Activated CD4-positive, CD25-positive, alpha-beta regulatory T cell treated with anti-CD3 and anti-CD28 coated beads, Interleukin-2, amount 50 U/mL, for 16 hours (primary cell): ENCODE data around the gene AP5Z1.
"Not testable (repeated sequence)": the region's sequence is repeated elsewhere in the genome, so short reads cannot be mapped to it uniquely, and the experiment has no call there.

Experiments used
- DNase-seq: peaks from one replicate; pipeline ENCODE4 v3.0.0-alpha.2; 2020; ENCODE audit warnings: low read depth, low spot score

AP5Z1 gene

DNA sequence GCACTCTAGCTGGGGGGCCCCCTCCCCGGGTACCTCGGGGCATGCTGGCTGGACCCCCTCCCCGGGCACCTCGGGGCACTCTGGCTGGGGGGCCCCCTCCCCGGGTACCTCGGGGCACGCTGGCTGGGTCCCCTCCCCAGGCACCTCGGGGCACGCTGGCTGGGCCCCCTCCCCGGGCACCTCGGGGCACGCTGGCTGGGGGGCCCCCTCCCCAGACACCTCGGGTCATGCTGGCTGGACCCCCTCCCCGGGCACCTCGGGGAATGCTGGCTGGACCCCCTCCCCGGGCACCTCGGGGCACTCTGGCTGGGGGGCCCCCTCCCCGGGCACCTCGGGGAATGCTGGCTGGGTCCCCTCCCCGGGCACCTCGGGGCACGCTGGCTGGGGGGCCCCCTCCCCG, 27.2 kb downstream of the AP5Z1 start:
- DNase-seq, result not testable (repeated sequence)

DNA sequence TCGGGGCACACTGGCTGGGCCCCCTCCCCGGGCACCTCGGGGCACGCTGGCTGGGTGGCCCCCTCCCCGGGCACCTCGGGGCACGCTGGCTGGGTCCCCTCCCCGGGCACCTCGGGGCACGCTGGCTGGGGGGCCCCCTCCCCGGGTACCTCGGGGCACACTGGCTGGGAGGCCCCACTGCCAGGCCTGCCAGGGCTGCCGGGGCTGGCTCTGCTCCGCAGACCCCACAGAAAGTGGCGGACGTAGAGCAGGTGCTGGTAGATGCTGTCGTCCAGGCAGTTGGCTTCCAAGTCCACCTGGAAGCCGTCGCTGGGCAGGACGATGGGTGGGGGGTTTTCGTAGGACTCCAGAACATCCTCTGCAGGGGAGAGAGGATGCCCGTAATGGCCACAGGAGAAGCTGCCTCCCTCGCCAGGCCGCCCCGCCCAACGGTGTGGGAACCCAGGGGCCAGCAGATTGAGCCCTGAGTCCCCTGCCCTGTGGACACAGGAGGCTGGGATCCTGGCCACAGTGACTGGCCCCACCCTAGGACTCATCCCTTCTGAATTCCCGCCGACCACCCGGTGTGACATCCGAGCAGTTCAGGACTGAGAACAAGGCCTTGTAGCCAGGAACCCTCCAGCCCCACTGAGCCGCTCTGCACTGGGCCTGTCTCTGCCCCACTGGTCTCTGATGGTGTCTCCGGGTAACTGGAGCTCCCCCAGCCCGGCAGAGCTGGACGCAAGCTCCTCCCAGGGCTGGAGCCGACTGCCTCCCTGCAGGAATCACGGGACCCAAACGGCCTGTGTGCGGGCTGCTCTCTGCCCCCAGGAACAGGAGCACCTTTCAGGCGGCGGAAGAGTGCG, 28.2 kb downstream of the AP5Z1 start:
- DNase-seq, result no peak

DNA sequence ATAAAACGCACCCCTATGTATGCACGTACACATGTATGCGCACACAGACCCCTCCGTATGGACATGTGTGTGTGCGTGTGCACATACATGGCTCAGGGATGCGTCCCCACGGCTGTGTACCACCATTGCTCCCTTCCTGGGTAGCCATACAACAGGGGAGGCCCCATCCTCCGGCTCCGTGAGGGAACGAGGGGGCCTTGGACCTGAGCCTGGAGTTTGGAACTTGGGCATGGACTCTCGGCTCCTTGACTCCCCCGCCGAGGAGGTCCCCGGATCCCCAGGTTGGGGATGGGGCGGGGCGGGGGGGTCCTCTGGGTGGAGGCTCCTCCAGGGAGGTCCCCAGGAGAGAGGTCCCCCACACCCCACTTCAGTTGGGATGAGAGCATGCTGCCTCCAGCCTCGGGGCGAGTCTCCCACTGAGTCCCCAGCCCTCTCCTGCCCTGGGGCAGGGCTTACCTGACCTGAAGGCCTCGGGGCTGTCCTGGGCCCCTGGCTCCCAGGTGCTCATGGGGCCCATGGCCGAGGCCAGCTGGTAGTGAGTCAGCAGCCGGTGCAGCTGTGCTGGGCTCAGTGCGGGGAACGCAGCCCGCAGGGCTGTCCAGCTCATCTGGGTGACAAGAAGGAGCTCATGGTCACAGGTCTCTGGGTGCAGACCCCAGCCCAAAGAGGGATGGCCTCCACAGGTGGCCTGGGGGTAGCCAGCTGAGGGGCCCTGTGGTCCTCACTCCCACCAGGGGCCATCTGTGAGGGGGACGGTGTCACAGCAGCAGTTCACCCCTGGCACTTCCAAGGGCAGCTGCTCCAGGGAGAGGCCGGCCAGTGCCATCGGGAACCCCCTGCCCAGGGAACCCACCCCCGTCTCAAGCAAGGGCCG, 29.9 kb downstream of the AP5Z1 start:
- DNase-seq, result no peak

DNA sequence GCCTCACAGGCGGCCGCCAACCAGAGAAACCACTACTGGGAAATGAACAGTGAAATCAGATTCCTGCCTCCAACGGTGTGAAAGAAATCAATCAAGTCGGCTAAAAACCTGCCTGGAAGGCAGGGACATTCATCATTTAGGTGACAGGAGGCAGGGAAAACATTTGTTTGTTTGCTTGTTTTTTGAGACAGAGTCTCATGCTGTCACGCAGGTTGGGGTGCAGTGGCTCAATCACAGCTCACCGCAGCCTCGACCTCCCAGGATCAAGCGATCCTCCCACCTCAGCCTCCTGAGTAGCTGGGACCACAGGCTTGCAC, 30.5 kb downstream of the AP5Z1 start:
- no peak for DNase-seq

DNA sequence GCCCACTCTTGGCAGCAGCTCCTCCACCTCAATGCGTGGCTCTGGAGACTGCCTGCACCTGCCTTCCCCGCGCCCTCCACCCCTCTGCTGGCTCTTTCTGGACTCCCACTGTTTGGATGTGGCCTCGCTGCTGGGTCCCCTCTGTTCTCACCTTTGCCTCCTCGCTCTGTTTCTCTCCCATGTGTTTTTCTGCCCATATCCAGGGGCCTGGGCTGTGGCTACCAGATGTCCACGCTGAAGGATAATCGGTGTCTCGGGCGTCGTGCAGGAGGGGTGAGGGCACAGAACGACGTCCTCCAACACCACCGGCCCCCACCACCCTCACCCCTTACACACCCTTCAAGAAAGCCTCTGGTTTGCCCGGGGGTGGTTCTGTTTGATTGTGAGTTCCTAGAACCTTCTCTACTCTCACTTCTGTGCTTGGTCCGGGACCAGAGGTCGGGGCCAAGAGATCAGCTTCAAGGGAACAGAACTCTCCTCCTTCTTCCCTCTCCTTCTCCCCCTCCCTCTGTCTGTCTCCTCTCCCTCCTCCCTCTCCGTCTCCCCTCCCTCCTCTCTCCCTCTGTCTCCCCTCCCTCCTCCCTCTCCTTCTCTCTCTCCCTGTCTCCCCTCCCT, 31.7 kb downstream of the AP5Z1 start:
- DNase-seq, result no peak

DNA sequence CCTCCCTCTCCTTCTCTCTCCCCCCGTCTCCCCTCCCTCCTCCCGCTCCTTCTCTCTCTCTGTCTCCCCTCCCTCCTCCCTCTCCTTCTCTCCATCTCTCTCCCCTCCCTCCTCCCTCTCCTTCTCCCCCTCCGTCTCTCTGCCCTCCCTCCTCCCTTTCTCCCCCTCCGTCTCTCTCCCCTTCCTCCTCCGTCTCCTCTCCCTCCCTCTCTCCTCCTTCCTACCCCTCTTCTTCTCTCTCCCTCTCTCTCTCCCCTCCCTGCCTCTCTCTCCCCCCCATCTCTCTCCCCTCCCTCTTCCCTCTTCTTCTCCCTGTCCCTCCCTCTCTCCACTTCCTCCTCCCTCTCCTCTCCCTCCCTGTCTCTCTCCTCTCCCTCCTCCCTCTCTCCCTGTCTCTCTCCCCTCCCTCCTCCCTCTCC, 32.2 kb downstream of the AP5Z1 start:
- DNase-seq, result no peak

DNA sequence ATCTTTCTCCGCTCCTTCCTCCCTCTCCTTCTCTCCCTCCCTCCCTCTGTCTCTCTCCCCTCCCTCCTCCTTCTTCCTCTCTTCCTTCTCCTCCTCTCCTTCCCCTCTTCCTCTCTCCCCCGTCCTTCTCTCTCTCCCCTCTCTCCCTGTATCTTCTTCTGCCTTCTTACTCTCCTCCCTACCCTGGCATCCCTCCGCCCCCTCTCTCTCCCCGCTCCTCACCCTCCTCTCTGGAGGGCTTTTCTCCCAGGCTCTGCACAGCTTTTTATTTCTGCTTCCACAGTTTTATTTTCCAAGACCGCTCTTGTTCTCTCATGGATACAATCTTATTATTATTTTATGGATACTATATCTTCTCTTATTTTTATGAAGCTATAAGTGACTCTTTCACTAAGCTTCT, 32.6 kb downstream of the AP5Z1 start:
- DNase-seq, result no peak

DNA sequence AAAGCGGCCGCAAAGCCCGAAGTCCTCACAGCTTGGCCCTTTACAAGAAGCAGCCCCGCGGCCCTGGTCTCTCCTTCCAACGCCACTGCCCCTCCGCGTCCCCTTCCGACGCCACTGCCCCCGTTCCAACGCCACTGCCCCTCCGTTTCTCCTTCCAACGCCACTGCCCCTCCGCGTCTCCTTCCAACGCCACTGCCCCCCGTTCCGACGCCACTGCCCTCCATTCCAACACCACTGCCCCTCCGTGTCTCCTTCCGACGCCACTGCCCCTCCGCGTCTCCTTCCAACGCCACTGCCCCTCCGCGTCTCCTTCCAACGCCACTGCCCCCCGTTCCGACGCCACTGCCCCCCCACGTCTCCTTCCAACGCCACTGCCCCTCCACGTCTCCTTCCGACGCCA, 33.1 kb downstream of the AP5Z1 start:
- no peak for DNase-seq

DNA sequence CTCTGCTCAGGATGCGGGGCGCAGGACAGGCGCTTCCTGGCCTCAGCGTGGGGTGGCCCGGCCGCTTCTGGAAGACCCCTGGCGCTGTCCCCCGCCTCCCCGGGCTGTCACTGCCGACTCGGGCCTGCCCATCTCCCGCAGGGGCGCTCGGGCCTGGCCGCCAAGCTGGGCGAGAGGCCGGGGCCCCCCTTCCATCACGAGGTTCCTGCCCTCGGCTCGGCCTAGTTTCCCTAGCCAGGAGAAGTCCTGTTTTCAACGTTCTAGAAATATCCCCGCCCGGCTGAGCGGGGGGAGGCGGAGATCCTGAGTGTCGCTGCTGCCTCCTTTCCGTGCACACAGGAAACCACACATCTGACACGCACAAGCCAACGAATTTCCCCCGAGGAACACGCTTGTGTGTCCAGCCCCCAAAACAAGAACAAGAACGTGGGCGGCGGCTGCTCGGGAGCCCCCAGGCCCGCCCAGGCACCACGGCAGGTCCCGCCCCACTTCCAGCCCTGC, 33.7 kb downstream of the AP5Z1 start:
- DNase-seq, result no peak

DNA sequence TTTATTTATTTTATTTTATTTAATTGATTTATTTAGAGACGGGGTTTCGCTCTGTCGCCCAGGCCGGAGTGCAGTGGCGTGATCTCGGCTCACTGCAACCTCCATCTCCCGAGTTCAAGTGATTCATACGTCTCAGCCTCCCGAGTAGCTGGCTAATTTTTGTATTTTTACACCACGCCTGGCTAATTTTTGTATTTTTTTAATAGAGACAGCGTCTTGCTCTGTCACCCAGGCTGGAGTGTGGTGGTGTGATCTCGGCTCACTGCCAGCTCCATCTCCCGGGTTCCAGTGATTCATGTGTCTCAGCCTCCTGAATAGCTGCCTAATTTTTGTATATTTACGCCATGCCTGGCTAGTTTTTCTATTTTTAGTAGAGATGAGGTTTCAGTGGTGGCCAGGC, 34.2 kb downstream of the AP5Z1 start:
- no peak for DNase-seq

DNA sequence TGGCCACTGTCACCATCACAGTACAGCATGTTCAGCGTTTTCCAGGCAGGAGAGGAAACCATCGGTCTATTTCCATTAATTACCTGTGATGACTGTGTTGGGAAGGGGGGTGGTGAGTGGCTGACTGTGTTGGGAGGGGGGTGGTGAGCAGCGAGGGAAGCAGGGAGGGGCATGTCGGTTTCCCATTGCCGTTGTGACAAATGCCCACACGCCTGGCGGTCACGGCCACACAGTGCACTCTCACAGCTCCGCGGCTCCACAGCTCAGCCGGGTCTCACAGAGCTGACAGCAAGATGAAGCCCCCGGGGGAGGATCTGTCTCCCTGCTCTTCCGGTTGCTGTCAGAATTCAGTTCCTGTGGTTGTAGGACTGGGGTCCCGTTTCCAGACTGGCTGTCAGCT, 39.0 kb downstream of the AP5Z1 start:
- DNase-seq, result no peak

DNA sequence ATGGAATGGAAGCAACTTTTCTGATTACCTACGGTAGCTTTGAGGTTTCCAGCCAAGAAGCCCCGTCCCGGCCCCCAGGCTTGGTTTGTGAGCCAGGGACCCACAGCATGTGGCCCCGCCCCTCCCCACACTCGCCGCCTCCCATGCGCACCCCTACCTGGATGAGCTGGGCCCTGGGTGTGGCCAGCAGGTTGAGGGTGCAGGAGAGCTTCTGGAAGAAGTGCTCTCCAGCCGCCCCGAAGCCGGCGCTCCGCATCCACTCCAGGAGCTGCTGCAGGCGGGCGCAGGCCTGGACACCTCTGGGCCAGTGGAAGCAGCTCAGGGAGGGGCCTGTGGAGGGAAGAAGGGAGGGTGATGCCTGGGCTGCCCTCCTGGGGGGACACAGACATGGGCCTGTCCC, 39.7 kb downstream of the AP5Z1 start:
- no peak for DNase-seq

DNA sequence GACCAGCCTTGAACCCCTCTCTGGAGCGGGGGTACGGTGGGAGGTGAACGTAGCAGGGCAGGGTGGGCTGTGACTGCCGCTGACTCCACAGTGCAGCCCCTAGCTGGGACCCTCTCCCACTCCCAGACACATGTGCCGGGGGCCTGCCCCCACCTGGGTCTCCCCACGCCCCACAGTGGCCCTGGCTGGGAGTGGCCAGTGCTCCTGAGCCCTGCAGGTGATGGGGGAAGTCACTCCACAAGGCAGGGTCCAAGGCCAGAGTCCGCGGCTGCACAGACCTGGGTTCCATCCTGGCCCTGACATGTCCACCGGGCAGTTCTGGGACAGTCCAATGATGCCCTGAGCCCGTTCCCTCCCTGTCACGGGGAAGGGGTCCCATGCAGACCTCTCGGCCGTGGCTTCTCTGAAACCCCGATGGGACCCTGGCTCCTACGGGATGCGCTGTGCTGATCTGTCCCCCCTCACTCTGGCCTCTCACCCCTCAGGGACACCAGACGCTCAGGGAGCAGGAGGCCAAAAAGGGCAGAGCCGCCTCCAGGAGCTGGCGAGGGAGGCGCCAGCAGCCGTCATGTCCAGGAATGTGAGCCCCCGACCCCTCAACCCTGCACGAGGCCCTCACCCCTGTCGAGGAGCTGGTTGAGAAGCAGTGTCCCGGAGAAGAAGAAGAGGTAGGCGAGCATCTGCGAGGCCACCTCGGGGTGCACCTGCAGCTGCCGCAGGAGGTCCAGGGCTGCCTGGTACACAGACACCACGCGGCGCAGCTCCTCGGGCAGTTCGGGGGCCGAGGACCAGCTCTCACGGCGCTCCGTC, 40.4 kb downstream of the AP5Z1 start:
- no peak for DNase-seq

DNA sequence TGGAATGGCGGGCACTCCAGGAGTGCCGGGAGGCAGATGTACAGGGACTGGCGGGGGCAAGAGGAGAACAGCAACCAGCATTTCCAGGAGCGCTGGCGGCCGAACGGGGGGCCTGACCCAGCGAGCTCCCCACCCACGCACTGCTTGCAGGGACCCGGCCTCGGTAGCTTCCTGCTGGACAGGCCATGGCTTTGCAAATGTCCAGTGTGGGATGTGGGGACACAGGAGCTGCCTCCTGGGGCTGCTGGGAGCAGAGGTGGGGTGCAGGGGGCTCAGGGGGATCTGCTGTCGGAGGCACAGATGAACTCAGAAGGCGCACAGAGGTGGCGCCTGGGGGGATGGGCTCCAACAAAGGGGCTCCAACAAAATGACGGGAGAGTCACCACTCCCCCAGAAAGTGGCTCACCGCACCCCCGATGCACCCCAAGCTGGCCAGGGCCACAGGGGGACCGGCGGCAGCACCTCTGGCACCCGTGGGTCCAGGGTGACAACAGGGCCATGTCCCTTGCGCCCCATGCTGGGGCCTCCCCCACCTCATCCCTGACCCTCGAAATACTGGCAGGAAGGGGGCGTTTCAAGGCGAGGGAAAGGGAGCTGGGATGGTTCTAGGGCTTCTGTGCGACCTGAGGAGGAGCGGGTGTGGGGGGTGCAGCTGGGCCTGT, 41.1 kb downstream of the AP5Z1 start:
- DNase-seq, result no peak

DNA sequence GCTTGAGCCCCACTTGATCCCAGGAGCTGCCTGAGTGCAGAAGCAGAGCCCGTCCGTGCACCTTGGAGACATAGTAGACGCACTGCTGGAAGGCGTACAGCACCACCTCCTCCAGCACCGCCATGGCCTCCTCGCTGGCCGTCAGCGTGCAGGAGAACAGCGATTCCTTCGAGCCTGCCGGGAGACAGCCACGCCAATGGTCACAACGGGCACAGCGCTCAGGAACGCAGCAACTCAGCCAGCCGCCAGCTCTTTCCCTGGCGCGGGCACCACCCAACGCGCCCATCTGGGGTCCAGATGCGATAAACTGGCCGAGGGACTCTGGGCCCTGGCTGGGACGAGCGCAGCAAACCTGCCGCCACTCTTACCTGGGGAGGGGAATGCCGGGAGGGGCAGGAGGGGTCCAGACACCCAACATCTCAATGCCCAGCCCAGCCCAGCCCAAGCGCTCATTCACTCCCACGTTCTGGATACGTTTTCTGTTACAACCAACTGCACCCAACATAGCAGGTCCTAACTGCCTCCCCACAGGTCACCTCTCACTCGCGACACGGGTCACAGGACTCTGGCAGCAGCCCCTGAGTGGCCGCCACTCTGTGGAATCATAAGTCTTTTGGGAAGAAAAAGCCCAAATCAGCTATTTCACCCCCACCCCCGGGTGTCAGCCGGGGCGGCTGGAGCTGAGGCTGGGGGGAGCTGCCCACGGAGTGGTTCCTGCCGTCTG, 41.9 kb downstream of the AP5Z1 start:
- no peak for DNase-seq

DNA sequence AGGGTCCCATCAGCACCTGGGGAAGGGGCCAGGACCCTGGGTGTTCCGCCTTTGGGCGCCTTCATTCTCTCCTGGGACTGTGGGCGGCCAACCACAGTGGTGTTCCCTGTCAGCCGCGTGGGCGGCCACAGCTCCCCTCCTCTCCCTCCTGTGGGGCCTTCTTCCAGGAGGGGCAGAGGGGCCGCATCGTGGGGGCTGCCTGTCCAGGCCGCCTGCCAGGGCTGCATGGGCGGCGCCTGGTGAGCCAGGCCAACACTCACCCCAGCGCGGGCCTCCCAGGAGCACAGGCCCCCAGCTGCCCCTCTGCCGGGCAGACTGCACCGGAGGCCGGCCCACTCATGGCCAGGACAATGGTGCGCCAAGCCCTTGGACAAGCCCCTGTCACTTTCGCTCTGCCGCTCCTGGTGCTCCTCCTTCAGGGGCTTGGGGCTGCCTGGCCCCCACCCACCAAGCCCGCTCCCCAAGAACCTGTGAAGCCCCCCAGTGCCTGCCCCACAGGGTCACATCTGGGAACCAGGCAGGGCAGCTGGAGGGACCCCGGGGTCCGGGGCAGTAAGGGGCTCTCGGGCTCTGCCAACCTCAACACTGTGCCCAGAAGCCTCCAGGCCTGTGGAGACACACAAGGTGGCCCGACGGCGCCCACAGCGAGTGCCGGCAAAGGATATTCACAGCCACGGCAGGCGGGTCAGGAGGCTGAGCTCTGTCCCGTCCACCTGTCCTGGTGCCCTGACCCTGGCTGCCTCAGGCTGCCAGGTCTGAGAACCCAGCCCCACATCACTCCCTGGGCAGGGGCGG, 42.8 kb downstream of the AP5Z1 start:
- DNase-seq, result no peak

DNA sequence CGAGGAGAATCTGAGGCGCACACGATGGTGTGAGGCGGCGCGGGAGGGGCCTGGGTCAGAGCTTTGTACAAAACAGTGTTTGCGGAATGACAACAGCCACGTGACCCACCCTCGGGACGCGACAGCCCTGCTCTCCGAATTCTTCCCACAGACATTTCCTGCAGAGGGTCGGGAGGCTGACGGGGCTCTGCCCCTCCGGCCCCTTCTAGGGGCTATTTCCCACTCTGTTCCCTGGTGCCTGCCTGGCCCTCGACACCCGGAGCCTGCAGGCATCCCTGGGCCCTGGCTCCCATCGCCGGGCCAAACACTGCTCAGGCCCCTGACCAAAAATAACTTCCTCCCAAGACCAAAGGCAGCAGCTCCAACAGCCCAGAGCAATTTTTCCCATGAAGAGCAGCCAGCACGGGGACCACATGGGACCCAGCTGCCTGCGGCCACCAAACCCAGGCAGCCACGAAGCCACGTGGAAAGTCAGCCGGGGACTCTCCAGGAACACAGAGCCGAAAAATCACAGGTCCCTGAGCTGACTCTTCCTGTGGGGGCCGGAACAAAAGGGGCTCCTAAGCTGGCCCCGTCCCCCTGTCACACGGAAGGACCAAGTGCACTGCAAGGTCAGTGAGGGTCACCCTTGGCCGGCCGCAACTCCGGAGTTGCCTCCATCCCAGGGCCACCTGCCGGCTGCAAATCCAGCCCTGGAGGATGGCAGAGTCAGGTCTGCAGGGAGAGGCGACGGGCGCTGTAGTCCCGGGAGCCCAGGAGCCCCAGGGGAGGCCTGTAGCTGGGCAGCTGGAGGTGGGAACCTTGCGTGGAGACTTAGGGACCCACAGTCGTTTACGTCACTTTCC, 44.4 kb downstream of the AP5Z1 start:
- no peak for DNase-seq

DNA sequence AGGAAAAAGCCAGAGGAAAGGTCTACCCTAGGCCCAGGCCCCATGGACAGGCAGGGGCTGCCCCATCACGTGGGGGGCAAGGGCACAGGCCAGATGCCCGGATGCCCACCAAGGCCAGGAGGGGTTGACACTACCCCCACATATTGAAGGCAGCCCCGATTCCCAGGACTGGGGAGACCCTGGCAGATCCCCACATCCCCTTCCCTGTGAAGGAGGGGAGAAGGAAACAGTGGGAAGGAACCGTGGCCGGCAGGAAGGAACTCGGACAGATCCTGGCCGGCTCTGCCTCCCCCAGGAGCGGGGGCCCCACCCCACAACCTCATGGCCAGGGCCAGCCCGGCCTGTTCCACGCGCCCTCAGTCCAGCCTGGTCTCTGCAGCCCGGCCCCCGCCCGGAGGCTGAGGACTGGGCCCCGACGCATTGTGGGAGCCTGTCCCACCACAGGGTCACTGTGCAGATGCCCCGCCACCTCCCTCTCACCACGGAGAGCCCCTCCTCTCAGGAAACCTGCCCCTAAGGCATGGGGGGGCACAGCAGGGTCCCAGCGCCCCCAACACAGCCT, 45.1 kb downstream of the AP5Z1 start:
- no peak for DNase-seq
